Loucy (cell line): ENCODE results near the gene SCAANT1.

Experiments used
- CTCF ChIP-seq: fragments of 200-600 bp; sonication (generic); conservative IDR thresholded peaks from 2 replicates; pipeline ENCODE4 v1.5.1; 2014; ENCODE audit warnings: mild to moderate bottlenecking, antibody characterized with exemption, low read length
- EZH2phosphoT487 ChIP-seq: fragments of 200-600 bp; IDR thresholded peaks from 2 replicates; pipeline ENCODE4 v1.6.1; 2018; ENCODE audit warnings: antibody characterized with exemption, mild to moderate bottlenecking, moderate library complexity, borderline replicate concordance

GRCh38 chr3:63870615-63871005, 41.6 kb downstream of the SCAANT1 start:
- TF ChIP-seq CTCF: no peak
- TF ChIP-seq EZH2phosphoT487: no peak
